M059J (cell line): Measurements from ENCODE around the gene TBC1D20. TPM values are rescaled to one million over a fixed set of nuclear protein-coding genes. Genes with fewer than 3 reads are reported as not detected.
"Not testable (repeated sequence)": the region's sequence is repeated elsewhere in the genome, so short reads cannot be mapped to it uniquely, and the experiment has no call there.

Source experiments
- DNase-seq: peaks from one replicate; pipeline ENCODE4 v3.0.0-alpha.2; 2012; ENCODE audit warnings: low read depth
- total RNA-seq: library from RNA; depleted of rRNA; stranded (reverse); fragments of >200 nt; shearing (Covaris generic); gene quantifications from 2 replicates; pipeline ENCODE4 v1.2.3, GENCODE V29; 2014; rRNA removed

TBC1D20 gene
- total RNA-seq, 1 experiment from 2014 or later = 53.2 TPM

DNA sequence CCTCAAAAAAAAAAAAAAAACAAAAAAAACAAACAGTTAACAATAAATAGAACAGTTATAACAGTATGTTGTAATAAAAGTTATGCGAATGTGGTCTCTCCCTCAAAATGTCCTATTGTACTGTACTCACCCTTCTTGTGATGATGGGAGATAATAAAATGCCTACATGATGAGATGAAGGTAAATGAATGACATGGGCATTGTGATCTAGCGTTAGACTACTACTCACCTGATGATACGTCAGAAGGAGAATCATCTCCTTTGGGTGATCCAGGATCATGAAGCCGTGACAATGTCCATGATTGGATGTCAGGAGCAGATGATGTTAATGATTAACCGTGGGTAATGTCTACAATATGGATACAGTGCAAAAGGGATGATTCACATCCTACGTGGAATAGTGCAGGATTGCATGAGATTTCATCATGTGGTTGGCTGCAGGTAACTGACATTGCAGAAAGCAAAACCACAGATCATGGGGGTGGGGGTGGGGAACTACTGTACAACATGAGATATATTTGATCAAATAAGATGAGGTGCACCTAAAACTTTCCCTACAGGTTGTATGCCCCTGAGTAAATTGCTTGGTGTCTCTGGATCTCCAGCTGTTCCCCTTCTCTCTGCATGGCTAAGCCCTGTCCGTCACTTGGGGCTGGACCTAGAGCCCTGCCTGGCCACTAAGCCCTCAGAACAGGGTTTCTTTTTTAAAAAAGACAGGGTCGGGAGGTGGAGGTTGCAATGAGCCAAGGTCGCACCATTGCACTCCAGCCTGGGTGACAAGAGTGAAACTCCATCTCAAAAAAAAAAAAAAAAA, 60.4 kb downstream of the TBC1D20 start:
- DNase-seq = peak; percentile 69

DNA sequence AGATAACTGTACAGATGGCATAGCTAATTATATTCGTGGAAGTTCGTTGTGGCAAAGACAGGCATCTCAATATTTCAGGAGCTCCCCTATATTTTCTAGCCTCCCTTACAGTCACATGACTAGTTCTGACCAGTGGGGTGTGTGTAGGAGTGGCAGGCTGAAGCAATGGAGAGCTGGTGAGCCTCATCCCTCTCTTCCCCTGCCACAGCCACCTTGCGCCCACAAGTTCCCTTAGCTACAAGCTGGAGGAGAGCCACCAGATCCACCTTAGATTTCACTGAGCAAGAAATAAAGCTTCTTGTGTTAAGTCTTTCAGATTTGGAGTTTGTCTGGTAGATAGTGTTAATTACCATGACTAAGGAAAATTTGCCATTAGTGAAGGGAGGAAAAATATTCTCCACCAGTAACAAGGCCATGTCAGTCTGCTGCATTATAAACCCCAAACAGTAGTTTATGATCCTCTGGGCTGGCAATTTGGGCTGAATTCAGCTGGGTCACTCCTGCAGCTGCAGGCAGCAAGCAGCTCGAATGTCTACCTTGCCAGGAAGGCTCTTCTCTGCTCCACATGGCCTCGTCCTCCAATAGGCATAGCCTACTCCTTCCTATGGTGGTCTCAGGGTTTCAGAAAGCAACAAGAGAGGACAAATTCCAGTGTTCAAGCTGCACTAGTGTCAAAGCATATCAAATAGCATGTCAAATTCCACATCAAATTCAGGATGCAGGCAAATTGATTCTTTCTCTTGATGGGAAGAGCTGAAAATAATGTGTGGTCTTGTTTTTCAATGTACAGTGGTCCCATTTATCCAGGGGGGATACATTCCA, 61.7 kb downstream of the TBC1D20 start:
- DNase-seq = peak; percentile 18

DNA sequence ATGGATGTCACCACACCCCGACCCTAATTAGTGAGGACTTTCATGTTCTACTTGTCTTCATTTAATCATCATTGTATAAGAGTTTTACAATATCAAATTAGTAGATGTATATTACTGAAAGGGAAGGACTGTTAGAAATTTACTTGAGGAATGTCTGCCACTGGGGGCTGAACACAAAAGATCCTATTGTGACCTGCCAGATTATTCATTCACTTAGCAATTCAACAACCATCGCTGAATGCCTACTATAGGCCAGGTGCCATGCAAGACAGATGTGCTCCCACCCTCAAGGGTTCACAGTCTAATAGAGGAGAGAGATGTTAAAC, 62.2 kb downstream of the TBC1D20 start:
- DNase-seq = no peak

DNA sequence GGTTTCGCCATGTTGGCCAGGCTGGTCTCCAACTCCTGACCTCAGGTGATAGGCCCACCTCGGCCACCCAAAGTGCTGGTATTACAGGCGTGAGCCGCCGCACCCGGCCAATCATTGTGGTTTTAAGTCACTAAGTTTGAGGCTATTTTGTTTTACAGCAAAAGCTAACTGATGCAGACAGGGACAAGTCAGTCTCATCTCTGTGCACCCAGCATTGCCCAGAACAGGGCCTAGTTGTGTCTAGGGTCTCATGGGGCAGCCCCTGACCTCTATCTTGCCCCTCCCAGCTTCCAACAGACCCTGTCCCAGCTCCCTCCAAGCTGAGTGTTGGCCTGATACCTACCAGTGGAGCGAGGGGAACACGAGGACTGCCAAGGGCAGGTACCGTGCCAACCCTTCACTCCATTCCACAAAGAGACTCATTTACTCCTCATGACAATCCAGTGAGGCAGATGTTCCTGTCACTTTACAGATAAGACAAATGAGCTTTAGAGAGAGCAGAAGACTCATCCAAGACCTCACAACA, 63.1 kb downstream of the TBC1D20 start:
- no peak for DNase-seq

DNA sequence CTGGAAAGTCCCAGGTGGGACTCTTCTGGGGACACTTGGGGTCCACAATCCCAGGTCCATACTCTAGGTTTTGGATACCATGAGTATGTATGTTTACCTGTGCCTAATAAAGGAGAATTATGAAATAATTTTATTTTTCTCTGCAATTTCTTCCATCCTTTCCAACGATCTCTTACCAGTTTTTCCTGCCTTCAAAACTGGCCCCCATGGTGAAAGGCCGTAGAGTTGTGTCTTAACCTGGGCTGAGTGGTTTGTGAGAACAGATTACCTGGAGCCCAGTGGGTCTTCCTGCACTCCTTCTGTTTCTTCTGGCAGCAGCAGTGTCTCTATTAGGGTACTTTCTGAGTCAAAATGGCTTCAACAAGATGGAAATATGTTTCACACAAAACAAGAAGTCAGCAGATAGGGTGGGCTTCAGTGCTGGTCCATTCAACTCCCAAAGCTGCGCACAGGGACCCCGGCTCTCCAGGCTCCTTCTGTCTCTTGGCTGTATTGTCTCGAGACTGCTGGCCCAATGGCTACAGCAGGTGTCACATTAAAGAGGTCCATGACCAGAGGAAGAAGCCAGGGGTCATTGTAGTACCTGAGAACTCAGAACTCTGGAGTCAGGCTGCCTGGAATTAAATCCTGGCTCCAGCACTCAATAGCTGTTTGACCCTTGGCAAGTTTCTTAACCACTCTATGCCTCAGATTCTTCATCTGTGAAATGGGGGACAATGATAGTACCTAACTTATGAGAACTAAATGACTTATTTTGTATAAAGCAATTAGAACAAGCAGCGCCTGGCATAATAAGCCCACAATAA, 64.7 kb downstream of the TBC1D20 start:
- no peak for DNase-seq

DNA sequence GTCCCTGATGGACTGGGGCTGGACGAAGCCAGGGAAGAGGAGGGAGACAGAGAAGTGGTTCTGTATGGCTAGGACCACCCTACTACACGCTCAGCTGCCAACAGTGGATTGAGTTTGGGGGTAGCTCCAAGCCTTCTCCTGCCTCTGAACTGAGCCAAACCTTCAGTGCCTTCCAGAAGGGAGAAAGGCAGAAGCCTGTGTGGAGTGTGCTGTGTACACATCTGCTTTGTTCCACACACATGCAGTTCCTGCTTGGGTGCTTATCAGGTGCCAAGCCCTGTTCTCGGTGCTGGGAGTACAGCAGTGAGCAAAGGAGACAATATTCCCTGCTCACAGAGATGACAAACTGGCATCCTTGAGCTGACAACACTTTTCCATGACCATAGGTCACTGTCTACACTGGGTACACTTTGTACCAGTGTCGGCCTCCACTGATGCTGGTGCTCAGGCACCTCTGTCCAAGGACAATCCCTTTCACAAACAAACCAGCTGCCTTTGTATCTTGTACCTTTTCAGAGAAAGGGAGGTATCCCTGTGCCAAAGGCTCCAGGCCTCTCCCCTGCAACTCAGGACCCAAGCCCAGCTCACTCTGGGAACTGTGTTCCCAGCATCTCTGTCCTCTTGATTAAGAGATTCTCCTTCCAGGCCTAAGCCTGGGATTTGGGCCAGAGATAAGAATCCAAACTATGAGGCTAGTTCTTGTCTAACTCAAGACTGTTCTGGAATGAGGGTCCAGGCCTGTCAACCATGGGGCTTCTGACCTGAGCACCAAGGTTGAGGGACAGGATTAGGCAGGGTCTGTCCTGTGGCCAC, 65.5 kb downstream of the TBC1D20 start:
- no peak for DNase-seq

DNA sequence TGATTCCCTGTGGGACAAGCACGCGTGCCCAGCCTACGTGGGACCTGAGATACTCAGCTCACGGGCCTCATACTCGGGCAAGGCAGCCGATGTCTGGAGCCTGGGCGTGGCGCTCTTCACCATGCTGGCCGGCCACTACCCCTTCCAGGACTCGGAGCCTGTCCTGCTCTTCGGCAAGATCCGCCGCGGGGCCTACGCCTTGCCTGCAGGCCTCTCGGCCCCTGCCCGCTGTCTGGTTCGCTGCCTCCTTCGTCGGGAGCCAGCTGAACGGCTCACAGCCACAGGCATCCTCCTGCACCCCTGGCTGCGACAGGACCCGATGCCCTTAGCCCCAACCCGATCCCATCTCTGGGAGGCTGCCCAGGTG, 66.1 kb downstream of the TBC1D20 start:
- no peak for DNase-seq

DNA sequence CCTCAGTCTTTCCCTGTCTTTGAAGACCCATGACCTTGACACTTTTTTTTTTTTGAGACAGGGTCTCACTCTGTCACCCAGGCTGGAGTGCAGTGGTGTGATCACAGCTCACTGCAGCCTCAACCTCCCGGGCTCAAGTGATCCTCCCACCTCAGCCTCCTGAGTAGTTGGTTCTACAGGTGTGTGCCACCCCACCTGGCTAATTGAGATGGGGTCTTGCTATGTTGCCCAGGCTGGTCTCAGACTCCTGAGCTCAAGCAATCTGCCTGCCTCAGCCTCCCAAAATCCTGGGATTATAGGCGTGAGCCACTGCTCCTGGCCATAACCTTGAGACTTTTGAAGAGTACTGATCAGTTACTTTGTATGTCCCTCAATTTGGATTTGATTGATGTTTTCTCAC, 69.0 kb downstream of the TBC1D20 start:
- not testable (repeated sequence) for DNase-seq

DNA sequence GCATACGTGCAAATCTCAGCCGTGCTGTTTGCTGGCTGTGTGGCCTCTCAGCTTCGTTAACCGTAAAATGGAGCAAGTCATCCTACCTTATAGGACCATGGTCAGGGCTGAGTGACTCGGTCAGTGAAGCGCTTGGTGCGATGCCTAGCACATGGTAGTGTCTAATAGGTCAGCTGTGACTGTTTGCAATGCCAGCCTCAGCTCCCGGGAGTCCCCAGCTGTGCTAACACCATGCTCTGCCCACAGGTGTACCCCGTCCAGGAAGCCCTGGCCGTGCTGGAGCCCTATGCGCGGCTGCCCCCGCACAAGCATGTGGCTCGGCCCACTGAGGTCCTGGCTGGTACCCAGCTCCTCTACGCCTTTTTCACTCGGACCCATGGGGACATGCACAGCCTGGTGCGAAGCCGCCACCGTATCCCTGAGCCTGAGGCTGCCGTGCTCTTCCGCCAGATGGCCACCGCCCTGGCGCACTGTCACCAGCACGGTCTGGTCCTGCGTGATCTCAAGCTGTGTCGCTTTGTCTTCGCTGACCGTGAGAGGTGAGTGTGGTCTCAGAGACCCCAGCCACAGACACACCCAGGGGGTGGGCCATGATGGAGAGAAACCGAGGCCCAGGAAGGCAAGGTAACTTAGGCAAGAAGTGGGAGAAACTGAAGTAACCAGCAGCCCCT, 71.2 kb downstream of the TBC1D20 start:
- DNase-seq = no peak

DNA sequence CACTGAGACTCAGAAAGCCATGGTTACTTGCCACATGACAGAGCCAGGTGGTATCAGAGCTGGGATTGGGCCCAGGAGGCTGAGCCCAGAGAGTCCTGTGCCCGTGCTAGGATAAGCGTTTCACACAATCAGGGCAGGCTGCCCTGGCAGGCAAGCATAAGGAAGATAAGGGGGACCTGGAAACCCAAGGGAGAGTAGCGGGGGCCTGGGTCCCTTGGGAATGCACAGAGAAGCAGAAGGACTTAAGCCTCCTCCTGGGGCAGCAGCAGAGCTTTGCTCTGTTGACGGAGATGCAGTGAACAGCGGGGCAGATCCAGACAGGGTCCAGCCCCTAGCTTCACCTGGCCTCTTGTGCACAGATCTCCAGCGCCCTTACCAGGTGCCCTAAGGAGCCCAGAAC, 73.1 kb downstream of the TBC1D20 start:
- DNase-seq = no peak

DNA sequence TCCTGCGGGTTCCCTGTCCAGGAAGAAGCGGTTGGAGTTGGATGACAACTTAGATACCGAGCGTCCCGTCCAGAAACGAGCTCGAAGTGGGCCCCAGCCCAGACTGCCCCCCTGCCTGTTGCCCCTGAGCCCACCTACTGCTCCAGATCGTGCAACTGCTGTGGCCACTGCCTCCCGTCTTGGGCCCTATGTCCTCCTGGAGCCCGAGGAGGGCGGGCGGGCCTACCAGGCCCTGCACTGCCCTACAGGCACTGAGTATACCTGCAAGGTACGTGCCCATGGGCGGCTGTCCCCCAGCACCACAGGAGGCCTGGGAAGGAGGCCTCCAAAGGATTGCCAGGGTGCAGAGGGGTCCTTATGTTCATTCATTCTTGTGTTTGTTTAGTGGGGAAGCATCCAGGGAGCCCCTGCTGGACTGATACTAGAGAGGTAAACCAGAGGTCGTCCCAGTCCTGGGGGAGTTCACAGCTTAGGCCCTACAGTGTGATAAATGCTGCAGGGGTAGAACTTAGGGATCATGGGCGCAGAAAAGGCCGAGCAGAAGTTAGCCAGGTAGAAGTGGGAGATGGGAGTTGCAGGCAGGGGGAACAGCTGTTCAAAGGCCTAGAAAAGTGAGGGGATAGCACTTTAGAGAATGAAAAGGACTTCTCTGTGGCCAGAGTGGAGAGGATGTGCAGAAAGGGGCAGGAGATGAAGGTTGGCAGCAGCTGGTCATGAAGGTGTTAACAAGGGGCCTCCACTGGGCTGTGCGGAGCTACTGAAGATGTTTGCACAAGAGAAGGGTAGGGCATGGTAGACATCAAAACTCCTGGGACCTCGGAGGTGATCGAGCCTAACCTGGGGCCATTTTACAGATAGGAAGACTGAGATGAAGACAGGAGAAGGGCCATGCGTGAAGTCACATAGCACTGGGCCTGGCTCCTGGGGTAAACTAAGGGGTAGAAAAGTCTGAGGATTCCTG, 74.0 kb downstream of the TBC1D20 start:
- DNase-seq = no peak

DNA sequence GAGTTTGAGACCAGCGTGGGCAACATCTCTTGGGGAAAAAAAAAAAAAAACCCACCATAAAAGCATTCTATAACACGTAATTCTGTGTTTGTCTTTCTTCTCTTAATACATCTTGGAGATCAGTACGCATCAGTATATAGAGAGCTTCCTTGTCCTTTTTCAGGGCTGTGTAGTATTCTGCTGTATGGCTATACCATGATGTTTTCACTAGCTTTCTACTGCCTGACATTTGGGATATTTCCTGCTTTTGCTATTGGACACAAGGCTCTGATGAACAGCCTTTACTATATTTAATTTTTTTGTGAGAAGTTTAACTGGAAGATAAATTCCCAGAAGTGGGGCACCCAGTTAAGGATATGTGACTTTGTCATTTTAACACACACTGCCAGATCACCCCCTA, 74.8 kb downstream of the TBC1D20 start:
- DNase-seq = no peak

DNA sequence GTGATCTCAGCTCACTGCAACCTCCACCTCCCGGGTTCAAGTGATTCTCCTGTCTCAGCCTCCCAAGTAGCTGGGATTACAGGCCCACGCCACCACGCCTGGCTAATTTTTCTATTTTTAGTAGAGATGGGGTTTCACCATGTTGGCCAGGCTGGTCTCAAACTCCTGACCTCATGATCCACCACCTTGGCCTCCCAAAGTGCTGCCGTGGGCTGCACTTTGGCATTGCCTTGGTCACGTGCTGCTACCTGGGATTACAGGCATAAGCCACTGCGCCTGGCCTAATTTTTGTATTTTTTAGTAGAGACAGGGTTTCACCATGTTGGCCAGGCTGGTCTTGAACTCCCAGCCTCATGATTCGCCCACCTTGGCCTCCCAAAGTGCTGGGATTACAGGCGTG, 75.7 kb downstream of the TBC1D20 start:
- not testable (repeated sequence) for DNase-seq

Other genes starting within 250 kb of the TBC1D20 start
- gene DEFB129, start 235.3 kb downstream of the TBC1D20 start, total RNA-seq = 1.1 and 4.7 TPM in 2 replicates
- gene DEFB132, start 204.8 kb downstream of the TBC1D20 start, total RNA-seq = 0.05 TPM in 1 of 2 replicates, not detected in the other
- 0.91 and 2.2 TPM in 2 replicates for gene C20orf96, start 171.8 kb downstream of the TBC1D20 start, total RNA-seq
- 12.7 and 16.9 TPM in 2 replicates for gene ZCCHC3, start 165.0 kb downstream of the TBC1D20 start, total RNA-seq
- 5.1 and 16.5 TPM in 2 replicates for gene SOX12, start 137.0 kb downstream of the TBC1D20 start, total RNA-seq
- 102 and 149 TPM in 2 replicates for gene NRSN2, start 115.4 kb downstream of the TBC1D20 start, total RNA-seq
- gene TRIB3, start 81.8 kb downstream of the TBC1D20 start, total RNA-seq = 34.1 and 35.5 TPM in 2 replicates
- gene RBCK1, start 54.2 kb downstream of the TBC1D20 start, total RNA-seq = 132 and 155 TPM in 2 replicates
- gene CSNK2A1, start 81.3 kb upstream of the TBC1D20 start, total RNA-seq = 146 and 269 TPM in 2 replicates
- gene TCF15, start 147.8 kb upstream of the TBC1D20 start, total RNA-seq = not detected in 2 replicates
- gene SRXN1, start 190.7 kb upstream of the TBC1D20 start, total RNA-seq = 48.0 and 53.7 TPM in 2 replicates
- not detected in 2 replicates for gene SCRT2, start 213.3 kb upstream of the TBC1D20 start, total RNA-seq